BJ (cell line): ENCODE results near the gene DNM3. TPM values are rescaled to one million over a fixed set of nuclear protein-coding genes. Genes with fewer than 3 reads are reported as not detected.

Experiments used
- CTCF ChIA-PET: fragments of 350-600 bp; formaldehyde crosslinking; extraction: SDS; loops from one replicate; lab custom pipeline; 2021; ENCODE audit warnings: antibody characterized with exemption, inconsistent platforms; lab: Yijun Ruan, JAX
- POLR2A ChIA-PET: fragments of 300-600 bp; sonication (Branson Sonifier 250); formaldehyde crosslinking; extraction: SDS; loops from one replicate; lab custom pipeline; 2021; ENCODE audit warnings: antibody characterized with exemption; lab: Charles Lee
- DNase-seq: peaks from one replicate; pipeline ENCODE4 v3.0.0-alpha.2; 2011; ENCODE audit warnings: low read depth
- H3K27me3 ChIP-seq: 2 replicates; pipeline ENCODE4 v1.6.0; 2011; ENCODE audit warnings: low read length; ENCODE audit not compliant: control insufficient read depth, insufficient read depth
- H3K36me3 ChIP-seq: 2 replicates; pipeline ENCODE4 v1.5.1; 2011; ENCODE audit warnings: low read length; ENCODE audit not compliant: control insufficient read depth, insufficient read depth
- H3K4me3 ChIP-seq: 2 replicates; pipeline ENCODE4 v1.5.1; 2011; ENCODE audit warnings: low read depth, mild to moderate bottlenecking, control low read depth, low read length
- CTCF ChIP-seq: IDR thresholded peaks from 2 replicates; pipeline ENCODE4 v1.5.1; 2011; ENCODE audit warnings: low read depth, mild to moderate bottlenecking, control low read depth, inconsistent platforms, low read length, moderate library complexity; ENCODE audit not compliant: insufficient read depth
- polyA plus RNA-seq: library from polyadenylated mRNA; depleted of rRNA; stranded (reverse); fragments of >200 nt; gene quantifications from 2 replicates; pipeline ENCODE4 v1.2.3, GENCODE V29; 2011

Gene DNM3
- polyA plus RNA-seq, 1 experiment = 0.26 TPM

- CTCF ChIA-PET = interaction anchor here (0.6 to 1.1 kb wide), 2 partner anchors 31 to 200 kb away, joined by 3 read pairs; no protein-coding TSS in a partner anchor
- H3K36me3 ChIP-seq = 0 out of 2 replicates have a peak, but pooled peaks cover 2% of the 10 kb centered on the region
- H3K27me3 ChIP-seq = no peaks in the 10 kb centered on the region
- POLR2A ChIA-PET = interaction anchor here (0.5 to 1.1 kb wide), 4 partner anchors 13 to 400 kb away, joined by 3 to 11 read pairs (median 7); no protein-coding TSS in a partner anchor
- DNase-seq = no peak
- no peak for TF ChIP-seq CTCF
- peak overlapping the region; percentile 93 for H3K4me3 ChIP-seq
Measured at GRCh38 chr1:172143384-172144055, 302.2 kb downstream of the DNM3 start.

- Histone ChIP-seq H3K36me3 (no peaks in the 10 kb centered on the region), H3K4me3 (peak overlapping the region; percentile 93), H3K27me3 (no peaks in the 10 kb centered on the region)
- POLR2A ChIA-PET = interaction anchor here (0.6 to 1.0 kb wide), 2 partner anchors 142 to 215 kb away, joined by 4 to 5 read pairs; no protein-coding TSS in a partner anchor
- CTCF ChIA-PET = interaction anchor here (1.0 to 1.3 kb wide), 2 partner anchors 15 to 255 kb away, joined by 3 to 4 read pairs; no protein-coding TSS in a partner anchor
- peak; percentile 96 for DNase-seq
- TF ChIP-seq CTCF = no peak
Measured at GRCh38 chr1:172144445-172145061, 303.3 kb downstream of the DNM3 start.

GRCh38 chr1:172145231-172145651, 303.9 kb downstream of the DNM3 start:
- DNase-seq = no peak
- ChIA-PET POLR2A (interaction anchor here (0.6 to 1.0 kb wide), 3 partner anchors 19 to 214 kb away, joined by 4 to 6 read pairs (median 5); no protein-coding TSS in a partner anchor), CTCF (interaction anchor here (0.9 to 1.3 kb wide), 3 partner anchors 14 to 254 kb away, joined by 3 to 4 read pairs (median 3); no protein-coding TSS in a partner anchor)
- H3K4me3 ChIP-seq = peak overlapping the region; percentile 93
- no peaks in the 10 kb centered on the region for H3K27me3 ChIP-seq
- TF ChIP-seq CTCF = no peak
- H3K36me3 ChIP-seq = no peaks in the 10 kb centered on the region

GRCh38 chr1:172145656-172146055, 304.4 kb downstream of the DNM3 start:
- DNase-seq = no peak
- no peak for TF ChIP-seq CTCF
- Histone ChIP-seq H3K36me3 (no peaks in the 10 kb centered on the region), H3K27me3 (no peaks in the 10 kb centered on the region), H3K4me3 (peak overlapping the region; percentile 93)
- ChIA-PET CTCF (interaction anchor here (0.8 to 1.3 kb wide), 3 partner anchors 14 to 254 kb away, joined by 3 read pairs; no protein-coding TSS in a partner anchor), POLR2A (interaction anchor here (0.6 kb wide), 1 partner anchor 18 kb away, joined by 6 read pairs; no protein-coding TSS in a partner anchor)
